ENCODE data around the gene MLXIP.

The MLXIP gene

GRCh38 chr12:122128481-122128880 is 49.9 kb downstream of the MLXIP start:
- FAIRE-seq = no peak

- FAIRE-seq = no peak
These were observed 50.6 kb downstream of the MLXIP start for GRCh38 chr12:122129131-122129530.

- FAIRE-seq = no peak
These were observed 51.6 kb downstream of the MLXIP start for GRCh38 chr12:122130150-122130549.

GRCh38 chr12:122133192-122133950 is 54.8 kb downstream of the MLXIP start:
- FAIRE-seq = no peak

GRCh38 chr12:122135437-122136031 is 57.0 kb downstream of the MLXIP start:
- FAIRE-seq = no peak

- FAIRE-seq = no peak
These were observed 58.7 kb downstream of the MLXIP start for GRCh38 chr12:122137229-122137628.

GRCh38 chr12:122137681-122138080 is 59.1 kb downstream of the MLXIP start:
- FAIRE-seq = no peak

GRCh38 chr12:122138181-122138580 is 59.6 kb downstream of the MLXIP start:
- no peak for FAIRE-seq

GRCh38 chr12:122138616-122139015 is 60.1 kb downstream of the MLXIP start:
- no peak for FAIRE-seq

GRCh38 chr12:122139266-122139665 is 60.7 kb downstream of the MLXIP start:
- FAIRE-seq = no peak

- no peak for FAIRE-seq
These were observed 61.4 kb downstream of the MLXIP start for GRCh38 chr12:122139941-122140340.

- FAIRE-seq = no peak
These were observed 62.1 kb downstream of the MLXIP start for GRCh38 chr12:122140467-122141257.

GRCh38 chr12:122141911-122142725 is 63.6 kb downstream of the MLXIP start:
- no peak for FAIRE-seq

- no peak for FAIRE-seq
These were observed 64.3 kb downstream of the MLXIP start for GRCh38 chr12:122142857-122143256.

GRCh38 chr12:122144885-122145284 is 66.3 kb downstream of the MLXIP start:
- FAIRE-seq = no peak

GRCh38 chr12:122145505-122146330 is 67.2 kb downstream of the MLXIP start:
- no peak for FAIRE-seq

- no peak for FAIRE-seq
These were observed 69.1 kb downstream of the MLXIP start for GRCh38 chr12:122147514-122148290.

- FAIRE-seq = no peak
These were observed 70.1 kb downstream of the MLXIP start for GRCh38 chr12:122148657-122149056.

GRCh38 chr12:122150127-122150681 is 71.6 kb downstream of the MLXIP start:
- FAIRE-seq = no peak

- FAIRE-seq = no peak
These were observed 74.2 kb downstream of the MLXIP start for GRCh38 chr12:122152754-122153153.

- FAIRE-seq = no peak
These were observed 77.1 kb downstream of the MLXIP start for GRCh38 chr12:122155705-122156104.

Data from A204.1 (cell line).